Fibroblast of skin of scalp (primary cell): Measurements from ENCODE around the gene PTH2.

Experiments
- DNase-seq: peaks from one replicate; pipeline ENCODE4 v3.0.0-alpha.2; 2013

PTH2 gene

DNA sequence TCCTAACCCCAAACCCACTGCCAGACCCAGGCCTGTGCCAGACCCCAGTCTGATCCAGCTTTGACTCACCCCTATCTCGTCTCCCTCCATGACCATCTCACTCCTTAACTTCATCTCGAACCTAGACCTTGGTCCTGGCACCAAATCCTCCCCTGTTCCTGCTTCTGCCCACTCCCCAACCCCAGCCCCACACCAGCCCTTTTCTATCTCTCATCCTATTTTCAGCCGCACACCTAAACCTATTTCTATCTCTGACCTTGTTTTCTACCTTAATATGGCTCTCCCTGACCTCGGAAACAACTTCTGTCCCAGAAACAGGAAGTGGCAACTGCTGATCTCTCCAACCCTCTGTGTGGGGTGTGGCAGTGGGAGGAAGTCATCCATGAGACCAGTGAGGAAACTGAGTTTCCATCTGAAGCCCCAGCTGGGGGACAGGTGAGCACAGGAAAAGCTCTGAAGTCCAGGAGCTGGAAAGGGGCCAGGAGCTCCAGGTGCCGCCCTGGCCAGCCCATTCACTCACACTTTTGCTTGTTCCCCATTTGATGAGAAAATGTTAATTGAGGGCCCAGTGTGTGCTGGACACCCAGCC is 13.7 kb downstream of the PTH2 start:
- DNase-seq, result no peak

DNA sequence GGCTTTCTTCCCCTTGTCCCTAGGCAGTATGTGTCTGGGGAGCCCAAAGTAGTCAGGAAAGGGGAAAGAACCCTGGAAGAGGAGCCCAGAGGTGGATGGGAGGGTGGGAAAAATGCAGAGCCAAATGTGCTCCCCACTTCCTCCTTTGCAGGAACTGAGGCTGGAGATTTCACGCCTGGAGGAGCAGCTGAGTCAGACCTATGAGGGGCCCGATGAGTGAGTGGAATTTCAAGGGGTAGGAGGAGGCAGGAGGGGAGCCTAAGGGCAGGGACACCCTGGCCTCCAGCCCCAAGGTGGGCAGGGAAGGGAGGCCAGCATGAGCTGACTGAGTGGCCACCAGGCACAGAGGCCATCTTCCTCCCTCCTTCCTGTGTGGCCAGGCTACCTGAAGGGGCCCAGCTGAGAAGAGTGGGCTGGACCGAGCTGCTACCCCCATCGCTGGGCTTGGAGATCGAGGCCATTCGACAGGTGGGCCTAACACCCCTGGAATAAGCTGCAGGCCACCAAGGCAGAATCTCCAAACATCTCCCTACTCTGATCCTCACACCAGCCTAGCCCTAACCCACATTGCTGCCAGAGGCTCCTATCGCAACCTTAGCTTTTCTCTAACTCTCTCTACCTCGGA is 14.3 kb downstream of the PTH2 start:
- DNase-seq, result no peak

DNA sequence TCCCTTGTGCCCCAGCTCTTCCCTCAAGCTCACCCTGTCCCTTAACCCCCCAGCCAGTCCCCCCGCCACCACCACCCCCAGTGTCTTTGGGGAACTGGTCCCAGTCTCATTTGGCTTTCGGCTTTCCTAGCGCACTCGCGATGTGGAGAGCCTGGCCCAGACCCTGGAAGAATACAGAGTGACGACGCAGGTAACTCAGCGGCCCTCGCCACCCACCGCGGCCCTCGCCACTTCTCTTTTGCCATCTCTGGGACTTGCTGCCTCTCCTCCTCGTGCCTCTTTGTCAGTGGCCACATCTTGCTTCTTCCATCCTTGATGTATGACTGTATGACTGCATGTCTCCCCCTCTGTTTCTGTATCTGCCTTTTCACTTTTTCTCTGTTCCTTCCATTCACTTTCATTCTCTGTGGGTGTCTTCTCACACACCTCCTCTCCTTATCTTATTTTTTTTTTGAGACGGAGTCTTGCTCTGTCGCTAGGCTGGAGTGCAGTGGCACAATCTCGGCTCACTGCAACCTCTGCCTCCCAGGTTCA is 15.7 kb downstream of the PTH2 start:
- no peak for DNase-seq

DNA sequence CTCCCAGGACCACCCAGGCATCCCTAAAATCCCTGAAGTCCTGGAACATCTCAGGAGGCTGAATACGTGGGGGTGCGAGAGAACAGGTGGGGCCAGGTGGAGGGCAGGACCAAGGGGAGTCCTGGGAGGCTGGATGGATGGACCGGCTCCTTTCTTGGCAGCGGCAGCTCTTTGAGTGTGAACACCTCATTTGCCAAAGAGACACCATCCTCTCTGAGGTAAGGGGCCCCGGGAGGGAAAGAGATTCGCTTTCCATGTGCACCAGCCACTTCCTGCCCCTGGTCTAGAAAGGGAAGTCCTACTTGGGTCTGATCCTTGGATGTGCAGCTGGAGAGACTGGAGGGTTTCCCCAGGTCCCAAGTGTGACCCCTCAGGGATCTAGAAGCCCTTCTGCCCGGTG is 16.2 kb downstream of the PTH2 start:
- no peak for DNase-seq

GRCh38 chr19:49403404-49404187 is 19.6 kb downstream of the PTH2 start:
- peak; percentile 24 for DNase-seq

- DNase-seq, result peak; percentile 18
Observed at GRCh38 chr19:49400029-49400428, 23.2 kb downstream of the PTH2 start.

- no peak for DNase-seq
Observed at GRCh38 chr19:49398931-49399330, 24.3 kb downstream of the PTH2 start.

DNA sequence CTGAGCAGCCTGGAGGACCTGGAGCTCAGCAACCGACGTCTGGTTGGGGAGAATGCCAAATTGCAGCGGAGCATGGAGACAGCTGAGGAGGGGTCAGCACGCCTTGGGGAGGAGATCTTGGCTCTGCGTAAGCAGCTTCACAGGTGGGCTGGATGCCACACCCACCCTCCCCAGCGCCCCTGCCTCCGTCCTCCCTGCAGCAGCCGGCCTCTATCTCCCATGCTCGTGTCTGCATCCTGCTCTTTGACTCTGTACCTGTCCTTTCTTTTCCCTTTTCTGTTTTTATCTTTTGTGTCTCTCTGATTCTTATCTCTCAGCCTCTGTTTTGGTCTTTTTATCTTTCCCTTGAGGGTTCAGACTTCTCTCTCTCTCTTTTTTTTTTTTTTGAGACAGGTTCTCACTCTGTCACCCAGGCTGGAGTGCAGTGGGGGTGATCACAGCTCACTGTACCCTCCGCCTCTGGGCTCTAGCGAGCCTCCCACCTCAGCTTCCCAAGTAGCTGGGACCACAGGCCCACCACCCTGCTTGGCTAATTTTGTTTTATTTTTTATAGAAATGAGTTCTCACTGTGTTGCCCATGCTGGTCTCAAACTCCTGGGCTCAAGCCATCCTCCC is 25.1 kb downstream of the PTH2 start:
- DNase-seq, result no peak

GRCh38 chr19:49396738-49397505 is 26.3 kb downstream of the PTH2 start:
- DNase-seq, result no peak

DNA sequence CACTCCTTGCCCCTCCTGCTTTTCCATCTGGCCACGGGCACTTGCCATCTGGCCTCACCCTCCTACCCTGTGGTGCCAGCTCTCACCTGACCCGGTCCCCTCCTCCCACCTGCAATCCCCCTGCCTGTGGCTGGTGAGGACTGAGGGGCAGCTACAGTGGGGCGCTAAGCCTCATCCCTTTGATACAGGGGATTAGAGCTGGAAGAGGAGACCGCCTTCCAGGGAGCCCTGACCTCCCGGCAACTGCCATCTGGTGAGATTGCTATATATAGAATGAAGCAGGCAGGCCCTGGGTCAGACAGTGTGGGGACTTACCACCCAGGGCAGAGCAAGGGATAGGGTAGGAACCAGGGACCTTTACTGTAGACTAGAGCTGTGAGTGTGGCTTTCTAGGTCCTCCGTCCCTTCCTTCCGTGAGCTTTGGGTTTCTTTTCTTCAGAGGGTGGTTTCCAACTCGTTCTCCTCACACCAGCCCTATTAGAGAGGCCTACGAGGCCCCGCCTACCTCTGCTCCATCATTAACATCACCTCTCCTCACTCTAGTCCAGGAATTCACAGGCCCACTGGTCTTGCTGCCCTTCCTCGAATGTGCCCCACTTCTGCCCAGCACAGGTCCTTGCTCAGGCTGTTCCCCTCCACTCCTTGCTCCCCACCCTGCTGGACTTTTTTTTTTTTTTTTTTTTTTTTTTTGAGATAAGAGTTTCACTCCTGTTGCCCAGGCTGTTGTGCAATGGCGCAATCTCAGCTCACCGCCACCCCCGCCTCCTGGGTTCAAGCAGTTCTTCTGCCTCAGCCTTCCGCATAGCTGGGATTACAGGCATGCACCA is 27.4 kb downstream of the PTH2 start:
- DNase-seq, result no peak

GRCh38 chr19:49393881-49394280 is 29.4 kb downstream of the PTH2 start:
- no peak for DNase-seq

DNA sequence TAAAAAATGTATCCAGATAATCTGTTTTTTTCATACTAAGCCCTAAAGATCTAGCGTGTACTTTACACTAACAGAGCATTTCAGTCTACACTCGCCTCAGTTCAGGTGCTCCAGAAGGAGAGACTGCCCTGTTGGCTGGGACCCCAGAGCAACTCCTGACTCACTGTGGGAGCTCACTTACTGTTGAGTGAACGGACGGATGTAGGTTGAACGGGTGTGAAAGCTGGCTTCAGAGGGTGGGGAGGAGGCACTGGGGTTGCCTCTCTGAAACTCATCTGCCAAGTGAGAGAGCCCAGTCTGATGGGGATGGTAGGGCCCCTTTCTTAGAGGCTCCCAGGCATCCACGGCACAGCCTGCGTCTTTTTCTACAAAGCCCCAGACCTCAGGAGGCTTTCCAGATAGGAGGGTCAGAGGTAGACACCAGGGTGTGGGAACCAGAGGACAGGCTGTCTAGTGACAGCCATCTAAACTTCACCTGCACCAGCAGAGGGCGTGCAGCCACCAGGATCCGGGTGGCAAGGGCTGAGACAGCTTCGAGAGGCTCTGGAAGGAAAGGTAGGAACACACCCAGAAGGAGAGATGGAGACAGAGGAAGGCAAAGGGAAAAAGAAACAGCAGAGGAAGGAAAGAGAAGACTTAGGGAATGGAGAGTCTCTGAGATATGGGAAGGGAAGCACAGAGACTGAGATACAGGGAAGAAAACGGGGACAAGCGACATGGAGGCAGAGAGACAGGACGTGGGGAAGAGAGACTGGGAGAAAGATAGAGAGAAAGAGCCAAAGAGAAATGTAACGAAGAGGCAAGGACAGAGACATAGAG is 31.5 kb downstream of the PTH2 start:
- peak; percentile 74 for DNase-seq

GRCh38 chr19:49390929-49391359 is 32.3 kb downstream of the PTH2 start:
- DNase-seq, result no peak

DNA sequence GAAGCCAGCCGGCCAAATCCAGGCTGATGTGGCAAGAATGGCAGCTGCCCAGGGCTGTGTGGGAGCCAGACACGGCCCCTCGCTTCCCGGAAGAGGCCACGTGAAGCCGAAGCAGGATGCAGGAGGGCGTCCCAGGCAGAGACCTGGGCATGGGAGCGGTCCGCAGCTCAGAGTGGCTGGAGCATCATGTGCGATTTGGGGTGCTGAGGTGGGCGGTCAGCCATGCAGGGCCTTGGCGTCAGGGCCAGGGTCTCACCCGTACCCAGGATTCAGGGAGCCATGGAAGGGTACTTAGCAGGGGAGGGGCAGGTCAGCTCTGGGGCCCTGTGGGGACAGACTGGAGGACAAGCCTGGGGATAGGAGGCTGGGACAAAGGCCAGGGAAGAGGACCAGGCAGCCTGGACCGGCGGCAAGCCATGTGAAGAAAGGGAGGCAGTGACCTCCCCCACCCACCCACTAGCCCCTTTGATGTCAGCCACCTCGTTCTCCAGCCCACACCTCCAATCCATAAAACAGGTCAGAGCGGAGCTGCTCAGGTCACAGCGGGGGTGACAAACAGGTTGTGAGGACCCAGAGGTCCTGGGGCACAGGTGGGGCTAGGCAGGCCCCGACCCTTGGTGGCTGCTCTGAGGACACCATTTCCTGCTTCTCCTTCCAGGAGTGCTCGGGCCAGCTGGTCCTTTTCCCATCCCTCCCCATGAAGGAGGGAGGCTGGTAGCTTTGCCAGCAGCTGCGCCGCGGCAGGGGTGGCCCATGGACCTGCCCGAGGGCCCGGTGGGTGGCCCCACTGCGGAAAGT is 32.9 kb downstream of the PTH2 start:
- no peak for DNase-seq

DNA sequence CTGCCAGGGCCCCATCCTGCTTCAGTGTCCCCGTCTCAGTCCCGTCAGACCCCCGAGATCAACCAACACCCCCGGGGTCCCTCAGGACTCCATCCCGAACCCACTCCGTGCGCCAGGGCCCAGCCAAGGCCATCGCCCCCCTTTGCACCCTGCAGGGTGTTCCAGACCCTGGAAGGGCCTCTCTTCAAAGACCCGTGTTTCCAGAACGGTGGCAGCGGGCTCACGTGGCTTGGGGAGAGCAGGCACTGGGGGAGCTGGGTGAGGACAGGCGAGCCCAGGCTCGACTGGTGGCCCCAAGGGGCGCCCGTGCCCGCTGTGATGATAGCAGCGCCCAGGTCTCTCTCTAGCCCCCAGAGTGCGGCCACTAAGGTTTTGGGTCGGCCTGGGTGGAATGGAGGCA is 33.8 kb downstream of the PTH2 start:
- no peak for DNase-seq

GRCh38 chr19:49387936-49388372 is 35.3 kb downstream of the PTH2 start, which contains the start of gene KASH5:
Gene KASH5, plus strand, starts transcription at chr19:49388249. Its CDS starts 2,635 bp downstream, at chr19:49390884.
- DNase-seq, result peak; percentile 50

DNA sequence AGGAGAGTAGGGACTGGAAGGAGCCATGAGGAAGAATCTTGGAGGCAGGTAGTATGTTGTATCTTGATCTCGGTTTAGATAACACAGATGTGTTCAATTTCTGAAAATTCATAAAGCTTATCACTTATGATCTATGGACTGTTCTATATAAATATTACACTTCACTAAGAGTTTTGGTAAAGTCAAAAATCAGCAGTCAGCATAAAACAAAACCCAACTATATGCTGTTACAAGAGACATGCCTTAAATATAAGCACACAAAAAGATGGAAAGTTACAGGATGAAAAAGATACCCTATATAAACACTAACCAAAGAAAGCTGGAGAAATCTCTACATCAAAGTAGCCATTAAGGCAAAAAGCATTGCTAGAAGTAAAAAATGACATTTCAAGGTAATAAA is 39.6 kb downstream of the PTH2 start:
- DNase-seq, result no peak

DNA sequence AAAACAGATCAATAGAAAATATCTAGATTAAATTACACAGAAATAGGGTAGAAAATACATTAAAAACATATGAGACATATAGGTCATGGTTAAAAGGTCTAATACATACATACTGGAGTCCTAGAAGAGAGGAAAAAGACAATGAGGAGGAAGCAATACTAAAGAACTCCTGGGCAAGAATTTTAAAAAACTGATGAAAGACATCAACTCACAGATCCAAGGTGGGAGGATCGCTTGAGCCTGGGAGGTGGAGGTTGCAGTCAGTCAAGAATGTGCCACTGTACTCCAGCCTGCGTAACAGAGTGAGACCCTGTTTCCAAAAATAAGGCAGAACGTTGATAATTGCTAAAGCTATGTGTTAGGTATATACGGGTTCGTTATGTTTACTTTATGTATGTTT is 40.6 kb downstream of the PTH2 start:
- no peak for DNase-seq

DNA sequence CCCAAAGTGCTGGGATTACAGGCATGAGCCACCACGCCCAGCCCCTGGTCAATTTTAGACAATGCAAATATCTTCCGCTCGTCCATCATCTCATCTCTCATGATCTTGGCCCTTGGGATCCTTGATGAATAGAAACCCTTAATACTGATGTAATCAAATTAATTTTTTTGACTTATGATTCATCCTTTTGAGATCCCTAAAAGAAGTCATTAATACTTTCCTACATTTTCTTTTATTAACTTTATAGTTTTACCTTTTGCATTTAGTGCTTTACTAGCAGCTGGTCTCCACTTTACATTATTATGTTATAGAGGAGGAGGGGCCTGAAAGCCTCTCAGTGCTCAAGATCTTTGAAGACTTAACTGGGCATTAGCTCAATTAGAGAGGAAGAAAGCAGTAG is 42.9 kb downstream of the PTH2 start:
- no peak for DNase-seq

DNA sequence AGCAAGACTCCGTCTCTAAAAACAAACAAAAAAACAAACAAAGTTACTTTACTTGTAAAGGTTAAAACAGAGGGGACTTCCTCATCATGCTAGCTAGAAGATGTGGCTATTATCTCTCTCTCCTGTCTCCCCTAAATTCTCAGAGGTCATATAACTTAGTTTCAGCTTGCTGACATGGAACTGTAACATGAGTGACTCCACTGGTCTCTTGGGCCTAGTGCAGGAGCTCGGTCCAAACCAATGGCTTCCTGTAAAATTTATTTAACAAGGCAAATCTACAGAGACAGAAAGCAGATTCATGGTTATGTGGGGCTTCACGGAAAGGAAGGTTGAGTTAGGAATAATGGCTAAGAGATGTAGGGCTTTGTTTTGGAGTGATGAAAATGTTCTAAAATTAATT is 44.7 kb downstream of the PTH2 start:
- DNase-seq, result no peak
